H1 (cell line): Measurements from ENCODE around the gene SRSF9. TPM values are rescaled to one million over a fixed set of nuclear protein-coding genes. Genes with fewer than 3 reads are reported as not detected.
A peak's percentile ranks its signal among the peaks of the same experiment; 100 is the strongest.

Source experiments
- CTCF ChIA-PET: fragments of 300-600 bp; sonication (Branson Sonifier 250); formaldehyde crosslinking; loops from one replicate; lab custom pipeline; 2021; ENCODE audit not compliant: partially characterized antibody; lab: Charles Lee
- POLR2A ChIA-PET: fragments of 300-600 bp; sonication (Branson Sonifier 250); formaldehyde crosslinking; loops from one replicate; lab custom pipeline; 2021; ENCODE audit warnings: inconsistent platforms; ENCODE audit not compliant: partially characterized antibody; lab: Charles Lee
- DNase-seq, 2 experiments: peaks; one replicate each; pipeline versions ENCODE4 v3.0.0 to v3.0.0-alpha.2; 2010 to 2022; ENCODE audit warnings: low spot score in 2 of 2, low read depth in 1 of 2, mixed read lengths in 1 of 2
- FAIRE-seq: peaks from 2 replicates; lab custom pipeline; 2011; peaks lifted over from hg19 to GRCh38; lab: Jason Lieb, UNC
- H2AFZ ChIP-seq: 2 replicates; pipeline ENCODE4 v1.8.1; 2012; ENCODE audit warnings: low read length, inconsistent platforms
- H2AK5ac ChIP-seq: 2 replicates; pipeline ENCODE4 v1.6.1; 2013; ENCODE audit warnings: low read depth, low read length
- H2BK120ac ChIP-seq: replicated peaks from 2 replicates; pipeline ENCODE3; 2013; ENCODE audit warnings: low read depth, low read length, inconsistent platforms
- H2BK12ac ChIP-seq: 2 replicates; pipeline ENCODE4 v1.6.1; 2013; ENCODE audit warnings: low read depth, low read length
- H2BK15ac ChIP-seq: 2 replicates; pipeline ENCODE4 v1.6.1; 2013; ENCODE audit warnings: low read length
- H2BK20ac ChIP-seq: 2 replicates; pipeline ENCODE4 v1.6.1; 2013; ENCODE audit warnings: low read length
- H2BK5ac ChIP-seq: 2 replicates; pipeline ENCODE4 v1.6.1; 2013; ENCODE audit warnings: low read depth, low read length
- H3K14ac ChIP-seq: 2 replicates; pipeline ENCODE4 v1.6.1; 2013; ENCODE audit warnings: inconsistent platforms; ENCODE audit not compliant: insufficient read length
- H3K18ac ChIP-seq: 2 replicates; pipeline ENCODE4 v1.6.1; 2013; ENCODE audit warnings: low read length; ENCODE audit errors: extremely low read depth
- H3K23ac ChIP-seq: 2 replicates; pipeline ENCODE4 v1.6.1; 2013; ENCODE audit warnings: inconsistent platforms; ENCODE audit not compliant: insufficient read length
- H3K23me2 ChIP-seq: 2 replicates; pipeline ENCODE4 v1.6.1; 2013; ENCODE audit warnings: low read depth, low read length
- H3K27ac ChIP-seq: 2 replicates; pipeline ENCODE4 v1.6.1; 2011; ENCODE audit warnings: low read depth, low read length, inconsistent platforms
- H3K27me3 ChIP-seq, 4 experiments: replicated peaks in 1 of 4; 1 replicate in 1 of 4; 2 replicates in 3 of 4; pipeline versions ENCODE4 v1.6.1 to v1.8.1; 2011 to 2013; ENCODE audit warnings: low read length in 3 of 4, mild to moderate bottlenecking in 3 of 4, inconsistent platforms in 2 of 4, mixed read lengths in 2 of 4, moderate library complexity in 1 of 4; ENCODE audit not compliant: control insufficient read depth in 3 of 4, insufficient read depth in 3 of 4; ENCODE audit errors: extremely low read depth in 1 of 4
- H3K36me3 ChIP-seq, 4 experiments: 2 replicates each; pipeline versions ENCODE4 v1.6.1 to v1.8.1; 2011 to 2013; ENCODE audit warnings: mild to moderate bottlenecking in 4 of 4, low read length in 3 of 4, moderate library complexity in 2 of 4, control low read depth in 1 of 4, inconsistent platforms in 1 of 4; ENCODE audit not compliant: insufficient read depth in 4 of 4, control insufficient read depth in 2 of 4
- H3K4ac ChIP-seq: replicated peaks from 2 replicates; pipeline ENCODE3; 2013; ENCODE audit warnings: low read length, low read depth, mixed read lengths, inconsistent platforms; ENCODE audit not compliant: insufficient read length
- H3K4me1 ChIP-seq, 4 experiments: replicated peaks in 1 of 4; 1 replicate in 1 of 4; 2 replicates in 3 of 4; pipeline versions ENCODE4 v1.6.1 to v1.8.1; 2011 to 2013; ENCODE audit warnings: low read length in 3 of 4, inconsistent platforms in 2 of 4, mixed read lengths in 1 of 4; ENCODE audit not compliant: insufficient read depth in 4 of 4, control insufficient read depth in 3 of 4
- H3K4me2 ChIP-seq, 2 experiments: 2 replicates each; pipeline versions ENCODE4 v1.6.1 to v1.8.1; 2011 to 2013; ENCODE audit warnings: low read depth in 2 of 2, low read length in 2 of 2, control low read depth in 1 of 2, inconsistent platforms in 1 of 2, mild to moderate bottlenecking in 1 of 2; ENCODE audit not compliant: insufficient read depth in 1 of 2
- H3K4me3 ChIP-seq, 4 experiments: fragments of 200-600, 300-600 bp in 1 of 4; sonication (generic), shearing (Covaris generic), sonication (Bioruptor Twin) in 1 of 4; 2 replicates each; pipeline versions ENCODE4 v1.5.1 to v1.8.1; 2011 to 2016; ENCODE audit warnings: low read length in 4 of 4, low read depth in 3 of 4, control low read depth in 2 of 4, inconsistent platforms in 2 of 4, mild to moderate bottlenecking in 2 of 4, mixed read lengths in 1 of 4, moderate library complexity in 1 of 4; ENCODE audit not compliant: insufficient read depth in 2 of 4; ENCODE audit errors: extremely low read depth in 1 of 4
- H3K56ac ChIP-seq: replicated peaks from 2 replicates; pipeline ENCODE3; 2013; ENCODE audit warnings: low read depth, mild to moderate bottlenecking, mixed read lengths, low read length, inconsistent platforms; ENCODE audit not compliant: insufficient read length
- H3K79me1 ChIP-seq: 2 replicates; pipeline ENCODE4 v1.6.1; 2013; ENCODE audit warnings: low read depth, low read length, control low read depth
- H3K79me2 ChIP-seq, 2 experiments: 2 replicates each; pipeline versions ENCODE4 v1.6.1 to v1.8.1; 2012 to 2013; ENCODE audit warnings: low read length in 2 of 2, mild to moderate bottlenecking in 2 of 2, inconsistent platforms in 1 of 2; ENCODE audit not compliant: insufficient read depth in 2 of 2, control insufficient read depth in 1 of 2
- H3K9ac ChIP-seq, 4 experiments: replicated peaks in 1 of 4; 1 replicate in 1 of 4; 2 replicates in 3 of 4; pipeline versions ENCODE4 v1.6.1 to v1.8.1; 2011 to 2013; ENCODE audit warnings: low read depth in 3 of 4, low read length in 3 of 4, control low read depth in 2 of 4, mild to moderate bottlenecking in 2 of 4, moderate library complexity in 2 of 4, inconsistent platforms in 1 of 4; ENCODE audit errors: extremely low read depth in 1 of 4
- H3K9me3 ChIP-seq, 2 experiments: 2 replicates each; pipeline versions ENCODE4 v1.6.1 to v1.8.1; 2012 to 2013; ENCODE audit warnings: mild to moderate bottlenecking in 2 of 2, moderate library complexity in 2 of 2, control low read depth in 1 of 2, inconsistent platforms in 1 of 2, low read depth in 1 of 2, low read length in 1 of 2, mixed read lengths in 1 of 2; ENCODE audit not compliant: insufficient read depth in 2 of 2
- H4K20me1 ChIP-seq, 2 experiments: replicated peaks in 1 of 2; 2 replicates each; pipeline versions ENCODE3 to v1.8.1; 2011 to 2013; ENCODE audit warnings: inconsistent platforms in 2 of 2, low read length in 2 of 2, mild to moderate bottlenecking in 1 of 2; ENCODE audit not compliant: insufficient read depth in 2 of 2, control insufficient read depth in 1 of 2
- H4K5ac ChIP-seq: 2 replicates; pipeline ENCODE4 v1.6.1; 2013; ENCODE audit warnings: low read length, low read depth, mixed read lengths, inconsistent platforms; ENCODE audit not compliant: insufficient read length
- H4K8ac ChIP-seq: 2 replicates; pipeline ENCODE4 v1.8.0; 2013; ENCODE audit warnings: mild to moderate bottlenecking, moderate library complexity, low read length, inconsistent platforms; ENCODE audit not compliant: insufficient read depth; ENCODE audit errors: extremely low read depth
- H4K91ac ChIP-seq: replicated peaks from 2 replicates; pipeline ENCODE3; 2013; ENCODE audit warnings: low read length, mixed read lengths, inconsistent platforms; ENCODE audit not compliant: insufficient read length
- CEBPB ChIP-seq: IDR thresholded peaks from 2 replicates; pipeline ENCODE4 v1.6.1; 2012; ENCODE audit warnings: low read depth, low read length
- CHD2 ChIP-seq: IDR thresholded peaks from 2 replicates; pipeline ENCODE4 v1.6.1; 2012; ENCODE audit warnings: low read length, improper control_type of control experiment
- E2F6 ChIP-seq: IDR thresholded peaks from 2 replicates; pipeline ENCODE4 v1.6.1; 2012; ENCODE audit warnings: inconsistent platforms
- JUND ChIP-seq: IDR thresholded peaks from 2 replicates; pipeline ENCODE4 v1.6.1; 2011; ENCODE audit warnings: mild to moderate bottlenecking, improper control_type of control experiment, low read length
- SIN3A ChIP-seq, 2 experiments: IDR thresholded peaks in 1 of 2; conservative IDR thresholded peaks in 1 of 2; 2 replicates each; pipeline ENCODE4 v1.6.1; 2011 to 2012; ENCODE audit warnings: low read length in 2 of 2, improper control_type of control experiment in 1 of 2, low read depth in 1 of 2, mild to moderate bottlenecking in 1 of 2
- TBP ChIP-seq: IDR thresholded peaks from 2 replicates; pipeline ENCODE4 v1.6.1; 2011; ENCODE audit warnings: low read depth, low read length, improper control_type of control experiment
- WGBS, 2 experiments: shearing (Covaris generic) in 1 of 2; methylation state at CpG; one replicate each; pipeline versions ENCODE4 v1.1.6 to v1.1.7; 2013 to 2015; ENCODE audit warnings: low lambda C conversion rate in 2 of 2, mixed read lengths in 2 of 2, inconsistent platforms in 1 of 2, low coverage in 1 of 2, missing lambda C conversion rate in 1 of 2; ENCODE audit not compliant: insufficient replicate concordance in 2 of 2, insufficient coverage in 1 of 2, insufficient read length in 1 of 2; ENCODE audit errors: extremely low coverage in 1 of 2, missing lambda C conversion rate in 1 of 2; 5-methylcytosine and 5-hydroxymethylcytosine counted together
- polyA plus RNA-seq, 7 experiments: library from polyadenylated mRNA; depleted of rRNA in 3 of 7; stranded (reverse) in 5 of 7; unstranded in 2 of 7; fragments of >200 nt in 5 of 7; fragments of 200-250 nt in 2 of 7; gene quantifications; 1 replicate in 5 of 7; 2 replicates in 1 of 7; 4 replicates in 1 of 7; pipeline versions ENCODE4 v1.2.1 to v1.2.3, GENCODE V29; 2011 to 2013; ENCODE audit warnings: missing spikeins in 2 of 7, mixed read lengths in 2 of 7
- total RNA-seq: library from RNA; stranded (reverse); fragmentation: NEBNext Ultra II Directional; extraction: Animal tissue kit (Norgen Biotek cat#: 25700); gene quantifications from 2 replicates; pipeline ENCODE4 v1.2.1, GENCODE V29; 2021
- TF ChIP-seq, protein P1 (sequence below): IDR thresholded peaks from 2 replicates; pipeline ENCODE4 v1.6.1; 2012; ENCODE audit warnings: inconsistent platforms

SRSF9 gene
- total and polyA plus RNA-seq, 2 of the 8 experiments (the other 6 are each of a cell fraction or from before 2014, with no cell fraction given): 172 to 304 TPM

DNA sequence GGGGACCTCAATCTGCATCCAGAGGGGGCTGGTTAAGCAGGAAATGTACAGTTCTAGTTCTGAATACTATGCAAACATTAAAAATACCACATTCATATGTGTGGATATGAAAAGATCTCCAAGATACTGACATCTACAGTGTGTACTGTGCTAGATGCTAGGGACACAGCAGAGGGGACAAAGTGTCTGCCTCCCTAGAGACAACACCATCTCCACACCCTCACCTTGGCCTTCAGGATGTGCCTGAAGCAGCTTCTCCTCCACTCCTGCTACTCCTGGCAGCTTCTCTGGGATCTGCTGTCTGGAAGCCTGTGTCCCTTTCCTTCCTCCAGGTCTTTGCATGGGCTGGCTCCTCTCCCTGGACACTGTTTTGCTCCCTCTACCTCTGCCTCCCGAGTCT, 10.7 kb upstream of the SRSF9 start:
- WGBS, 2 experiments: 91% methylated on average over 1 of the region's 1 CpG; no CpG with 5 or more reads in 1 of the 2 experiments
- POLR2A ChIA-PET: interaction anchor here (0.6 to 4.2 kb wide), 11 partner anchors 10 to 279 kb away, joined by 3 to 25 read pairs (median 4); partner anchors contain the start of genes DYNLL1, RPLP0 and SRSF9
- no peak for TF ChIP-seq CHD2
- no peak for TF ChIP-seq JUND
- TF ChIP-seq CEBPB: no peak
- no peak for TF ChIP-seq TBP
- TF ChIP-seq E2F6: no peak
- no peak for TF ChIP-seq SIN3A (conservative IDR thresholded peaks at IDR 0.05 in 1 of 2, IDR thresholded peaks at IDR 0.05 in 1 of 2; ENCODE audit: low read depth in 1 of 2, low read length in 2 of 2)
- TF ChIP-seq, protein P1, sequence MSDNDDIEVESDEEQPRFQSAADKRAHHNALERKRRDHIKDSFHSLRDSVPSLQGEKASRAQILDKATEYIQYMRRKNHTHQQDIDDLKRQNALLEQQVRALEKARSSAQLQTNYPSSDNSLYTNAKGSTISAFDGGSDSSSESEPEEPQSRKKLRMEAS: no peak

More for the DNA sequence above, 10.7 kb upstream of the SRSF9 start:
- peak overlapping the region; percentile 86; the same call in 1 of the 2 replicates for H2BK12ac ChIP-seq
- H3K27ac ChIP-seq: no peak overlapping the region
- no peak overlapping the region for H3K56ac ChIP-seq
- no peak overlapping the region for H2BK5ac ChIP-seq
- H4K8ac ChIP-seq: no peak overlapping the region
- no peaks in the 10 kb centered on the region for H3K36me3 ChIP-seq
- no peak for FAIRE-seq
- H3K27me3 ChIP-seq: no peaks in the 10 kb centered on the region
- peaks cover 2% of the 10 kb centered on the region; the same call in 1 of the 2 replicates for H3K79me1 ChIP-seq
- no peak overlapping the region for H2BK15ac ChIP-seq
- no peak overlapping the region for H3K4me3 ChIP-seq
- H2AFZ ChIP-seq: no peak overlapping the region
- no peaks in the 10 kb centered on the region for H3K9me3 ChIP-seq
- no peaks in the 10 kb centered on the region for H3K79me2 ChIP-seq
- H4K91ac ChIP-seq: no peak overlapping the region
- H3K14ac ChIP-seq: no peak overlapping the region
- no peak overlapping the region for H3K23ac ChIP-seq
- H4K5ac ChIP-seq: no peak overlapping the region
- H4K20me1 ChIP-seq: peaks cover 0 to 1% of the 10 kb centered on the region in 2 experiments
- peaks cover 0 to 5% (median 0%) of the 10 kb centered on the region in 4 experiments; a peak in 1 of 7 replicates for H3K4me1 ChIP-seq
- H2BK120ac ChIP-seq: no peak overlapping the region
- no peak overlapping the region for H3K18ac ChIP-seq
- H3K4me2 ChIP-seq: no peak overlapping the region
- no peaks in the 10 kb centered on the region for H3K23me2 ChIP-seq
- H2BK20ac ChIP-seq: no peak overlapping the region
- H3K9ac ChIP-seq: no peak overlapping the region
- no peak overlapping the region for H3K4ac ChIP-seq
- no peak overlapping the region for H2AK5ac ChIP-seq
- CTCF ChIA-PET: interaction anchor here (0.6 to 1.9 kb wide), 5 partner anchors 10 to 48 kb away, joined by 3 to 5 read pairs (median 4); partner anchors contain the start of gene DYNLL1
- no peak for DNase-seq
